ENCODE data around the gene GNRH2.
"Not testable (repeated sequence)": the region's sequence is repeated elsewhere in the genome, so short reads cannot be mapped to it uniquely, and the experiment has no call there.

GNRH2 gene

DNA sequence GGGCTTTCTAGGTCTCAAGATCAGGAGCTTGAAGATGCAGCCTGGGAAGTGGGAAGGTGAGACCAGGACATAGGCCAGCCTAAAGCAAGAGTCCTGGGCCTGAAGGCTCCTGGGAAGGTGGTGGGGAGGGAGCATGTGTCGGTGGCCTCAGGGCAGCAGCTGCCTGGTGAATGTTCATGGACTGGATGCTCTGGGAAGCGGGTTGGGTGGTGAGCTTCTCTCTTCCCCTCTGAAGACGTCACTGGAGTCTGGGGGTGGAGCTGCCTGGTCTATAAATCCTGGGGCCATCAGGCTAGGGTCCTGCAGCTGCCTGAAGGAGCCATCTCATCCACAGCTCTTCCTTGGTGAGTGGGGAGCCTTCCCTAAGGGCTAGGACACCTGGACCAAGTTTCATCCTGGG is at the start of gene GNRH2:
GNRH2 (plus strand) TSS at position 301 of the 400 bp plus-strand sequence. CDS start 793 bp downstream, outside the sequence.
- DNase-seq, result no peak

DNA sequence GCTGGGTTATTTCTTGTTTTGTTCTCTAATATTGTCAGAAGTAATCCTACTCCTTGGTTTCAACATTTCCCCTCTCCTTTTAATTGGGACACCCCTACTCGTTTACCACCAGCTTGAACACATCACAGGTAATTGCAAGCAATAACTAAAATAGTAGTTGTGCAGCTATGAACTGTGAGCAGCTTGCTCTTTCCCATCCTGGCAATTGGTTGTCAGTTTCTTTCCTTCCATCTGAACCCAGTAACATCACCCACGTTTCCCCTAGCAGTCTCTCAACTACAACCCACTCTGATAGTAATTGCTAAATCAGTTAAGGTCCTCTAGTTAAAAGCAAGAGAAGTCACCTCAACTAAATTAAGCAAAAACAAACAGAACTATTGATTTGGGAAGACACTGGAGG is 47.6 kb upstream of the GNRH2 start:
- no peak for DNase-seq

GRCh38 chr20:2998728-2999127 is 44.7 kb upstream of the GNRH2 start:
- no peak for DNase-seq

GRCh38 chr20:3000852-3001523 is 42.4 kb upstream of the GNRH2 start:
- DNase-seq, result peak; percentile 65

GRCh38 chr20:3003416-3003815 is 40.0 kb upstream of the GNRH2 start:
- no peak for DNase-seq

DNA sequence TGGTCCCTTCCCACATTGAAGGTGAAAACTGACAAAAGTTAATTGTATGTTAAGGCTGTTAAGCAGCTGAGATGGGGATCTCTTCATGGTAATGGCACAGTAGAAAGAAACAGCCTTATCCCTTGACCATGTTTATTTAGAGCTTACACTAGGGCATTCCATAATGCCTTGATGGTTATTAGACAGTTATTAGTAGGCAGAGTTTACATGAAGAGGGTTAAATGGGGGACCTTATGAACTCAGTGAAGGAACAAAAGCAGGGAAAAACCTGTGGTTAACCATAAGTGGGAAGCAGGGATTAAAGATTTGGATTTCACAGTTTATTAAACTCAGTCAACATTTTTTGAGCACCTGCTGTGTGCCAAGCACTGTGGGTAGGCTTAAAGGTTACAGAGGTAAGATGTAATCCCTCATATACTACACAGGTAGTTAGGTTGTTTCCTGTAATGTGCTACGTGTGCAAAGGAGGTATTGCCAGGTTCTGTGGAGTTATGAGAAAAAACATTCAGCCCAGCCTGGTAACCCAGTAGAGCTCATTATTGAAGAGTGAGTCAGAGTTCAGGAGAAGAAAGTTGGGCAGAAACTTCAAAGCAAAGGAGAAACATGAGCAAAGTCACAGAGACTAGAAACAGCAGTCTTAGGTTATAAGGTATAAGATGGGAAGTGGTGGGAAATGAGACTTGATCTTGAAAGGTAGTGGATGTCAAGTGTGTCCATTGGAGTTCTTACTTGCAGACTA is 32.3 kb upstream of the GNRH2 start:
- DNase-seq, result no peak

GRCh38 chr20:3011752-3012151 is 31.7 kb upstream of the GNRH2 start:
- no peak for DNase-seq

DNA sequence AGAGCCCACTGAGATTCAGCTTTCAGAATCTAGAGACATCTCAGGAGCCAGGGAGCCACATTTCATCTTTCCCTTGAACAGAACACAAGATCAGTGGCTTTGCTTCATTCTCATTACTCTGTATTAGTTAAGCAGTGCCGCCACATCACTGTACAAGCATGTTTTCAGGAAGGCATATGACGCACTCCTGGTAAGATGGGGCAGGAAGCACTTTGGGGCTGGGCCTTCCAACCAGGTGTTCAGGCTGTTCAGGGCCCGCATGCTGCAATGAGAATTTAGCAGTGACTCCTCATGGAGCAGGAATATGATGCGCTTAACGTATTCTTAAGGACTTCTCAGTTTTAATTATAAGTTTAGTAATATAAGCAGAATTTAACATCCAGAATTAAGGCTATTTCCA is 29.7 kb upstream of the GNRH2 start:
- DNase-seq, result no peak

DNA sequence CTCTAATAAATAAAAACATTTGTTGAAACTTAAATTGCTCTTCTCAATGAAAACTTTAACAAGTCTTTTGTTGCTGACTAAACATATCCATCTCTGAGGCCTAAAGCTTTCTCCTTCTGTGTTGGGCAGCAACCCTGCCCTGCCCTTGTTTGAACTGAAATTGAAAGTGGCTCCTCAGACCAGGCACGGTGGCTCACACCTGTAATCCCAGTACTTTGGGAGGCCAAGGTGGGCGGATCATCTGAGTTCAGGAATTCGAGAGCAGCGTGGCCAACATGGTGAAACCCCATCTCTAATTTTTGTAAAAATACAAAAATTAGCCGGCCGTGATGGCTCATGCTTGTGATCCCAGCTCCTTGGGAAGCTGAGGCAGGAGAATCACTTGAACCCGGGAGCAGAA is 29.2 kb upstream of the GNRH2 start:
- no peak for DNase-seq

GRCh38 chr20:3014662-3015061 is 28.8 kb upstream of the GNRH2 start:
- no peak for DNase-seq

DNA sequence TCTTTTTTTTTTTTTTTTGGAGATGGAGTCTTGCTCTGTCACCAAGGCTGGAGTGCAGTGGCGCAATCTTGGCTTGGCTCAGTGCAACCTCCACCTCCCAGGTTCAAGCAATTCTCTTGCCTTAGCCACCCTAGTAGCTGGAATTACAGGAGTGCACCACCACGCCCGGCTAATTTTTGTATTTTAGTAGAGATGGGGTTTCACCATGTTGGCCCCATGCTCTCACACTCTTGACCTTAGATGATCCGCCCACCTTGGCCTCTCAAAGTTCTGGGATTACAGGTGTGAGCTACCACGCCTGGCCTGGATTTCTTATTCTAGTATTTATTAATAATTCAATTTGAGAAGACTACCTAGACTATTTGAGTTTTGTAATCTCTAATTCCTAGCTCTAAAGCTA is 28.1 kb upstream of the GNRH2 start:
- DNase-seq, result not testable (repeated sequence)

- DNase-seq, result no peak
These were observed 22.1 kb upstream of the GNRH2 start for GRCh38 chr20:3021327-3021726.

GRCh38 chr20:3021777-3022176 is 21.6 kb upstream of the GNRH2 start:
- no peak for DNase-seq

- not testable (repeated sequence) for DNase-seq
These were observed 20.6 kb upstream of the GNRH2 start for GRCh38 chr20:3022559-3023490.

DNA sequence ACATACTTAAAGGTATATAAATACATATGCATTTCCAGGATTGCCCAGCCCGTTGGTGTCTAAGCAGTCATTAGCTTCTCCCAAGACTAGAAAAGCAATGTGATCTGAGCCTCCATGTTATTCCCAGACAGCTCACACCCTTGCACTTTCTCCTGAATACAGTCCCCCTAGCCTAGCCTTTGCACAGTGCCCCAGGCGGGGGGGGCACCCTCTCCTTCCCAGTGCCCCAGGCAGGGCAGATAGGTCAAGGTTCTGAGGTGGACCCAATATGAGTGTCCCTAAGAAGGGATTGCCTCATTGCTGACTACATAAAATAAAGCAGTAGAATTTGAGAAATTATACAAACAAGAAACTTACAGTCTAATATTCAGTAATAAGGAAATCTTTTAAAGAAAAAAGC is 15.4 kb upstream of the GNRH2 start:
- no peak for DNase-seq

DNA sequence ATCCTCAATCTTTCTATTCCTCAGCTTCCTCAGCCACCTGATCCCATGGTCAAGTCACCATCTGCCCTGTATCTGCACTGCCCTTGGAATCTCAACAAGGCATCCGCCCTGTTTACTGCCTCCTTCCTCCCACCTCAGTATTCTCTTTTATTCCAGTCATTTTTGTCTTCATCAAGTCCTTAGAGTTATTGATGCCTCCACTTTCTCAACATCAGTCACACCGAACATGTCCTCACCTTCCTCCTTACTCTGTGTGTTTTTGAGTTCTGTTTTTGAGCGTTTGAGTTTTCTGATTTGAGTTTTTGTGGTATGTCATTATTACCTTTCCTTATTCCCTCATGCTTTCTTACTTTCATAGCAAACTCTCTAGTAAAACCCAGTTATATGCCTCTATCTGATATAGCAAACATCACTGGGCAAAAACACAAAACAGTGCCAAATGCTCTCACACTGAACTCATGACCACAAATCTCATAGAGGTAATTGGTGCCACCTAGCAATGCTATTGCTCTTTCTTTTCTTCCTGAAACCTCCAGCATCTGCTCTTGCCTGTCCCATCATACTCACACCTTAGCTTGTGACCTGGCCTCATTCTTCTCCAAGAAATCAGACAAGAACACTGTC is 11.8 kb upstream of the GNRH2 start:
- DNase-seq, result no peak

DNA sequence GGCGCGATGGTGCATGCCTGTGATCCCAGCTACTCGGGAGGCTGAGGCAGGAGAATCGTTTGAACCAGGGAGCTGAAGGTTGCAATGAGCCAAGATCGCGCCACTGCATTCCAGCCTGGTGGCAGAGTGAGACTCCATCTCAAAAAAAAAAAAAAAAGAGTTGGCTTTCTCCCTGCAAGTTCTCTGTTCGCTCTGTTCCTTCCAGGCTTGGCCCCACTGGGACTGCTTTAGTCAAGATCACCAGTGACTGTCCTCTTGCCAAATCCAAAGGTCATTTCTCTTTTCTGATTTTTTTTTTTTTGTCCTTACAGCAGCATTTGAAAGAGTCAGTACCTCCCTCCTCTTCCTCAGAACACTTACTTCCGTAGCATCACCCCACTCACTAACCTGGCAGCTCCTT is 10.8 kb upstream of the GNRH2 start:
- no peak for DNase-seq

GRCh38 chr20:3037654-3038053 is 5.8 kb upstream of the GNRH2 start:
- DNase-seq, result no peak

GRCh38 chr20:3038454-3038853 is 5.0 kb upstream of the GNRH2 start:
- no peak for DNase-seq

DNA sequence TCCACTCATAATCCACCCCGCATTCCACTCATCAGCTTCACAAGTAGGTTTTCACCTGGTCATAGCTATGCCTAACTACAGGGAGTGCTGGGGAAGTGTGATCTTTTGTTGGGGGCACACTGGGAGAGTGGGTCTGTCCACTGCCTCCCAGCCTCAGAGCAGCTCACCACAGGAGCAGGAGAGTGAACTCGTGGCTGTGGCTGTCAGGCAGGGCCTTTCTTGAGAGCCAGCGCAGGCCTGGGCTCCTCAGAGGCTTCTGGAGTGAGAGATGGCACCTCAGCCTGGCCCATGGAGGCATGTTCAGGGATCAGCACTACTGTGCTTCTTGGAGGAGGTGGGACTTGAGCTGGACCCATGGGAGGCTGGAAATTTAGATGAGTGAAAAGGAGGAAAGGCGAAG is 4.0 kb upstream of the GNRH2 start:
- DNase-seq, result no peak

DNA sequence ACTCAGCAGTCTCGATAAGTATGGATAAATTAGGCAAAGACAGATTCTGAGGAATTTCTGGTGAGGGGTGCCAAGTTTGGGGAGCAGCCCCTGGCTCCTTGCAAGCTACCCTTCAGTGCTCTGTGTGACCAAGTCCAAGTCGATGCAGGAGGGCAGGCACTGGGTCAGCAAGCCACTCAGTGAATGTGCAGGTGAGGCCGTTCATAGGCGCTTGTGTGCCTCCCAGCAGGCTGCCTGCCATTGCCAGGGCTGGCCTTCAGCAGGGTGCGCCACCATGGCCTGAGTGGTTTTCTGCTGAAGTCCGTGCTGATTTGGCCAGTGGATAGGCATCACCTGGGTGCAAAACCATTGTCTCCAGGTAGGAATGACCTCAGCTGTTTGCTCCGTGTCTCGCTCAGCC is 3.3 kb upstream of the GNRH2 start:
- DNase-seq, result no peak

- no peak for DNase-seq
These were observed 1.5 kb upstream of the GNRH2 start for GRCh38 chr20:3041854-3042409.

DNA sequence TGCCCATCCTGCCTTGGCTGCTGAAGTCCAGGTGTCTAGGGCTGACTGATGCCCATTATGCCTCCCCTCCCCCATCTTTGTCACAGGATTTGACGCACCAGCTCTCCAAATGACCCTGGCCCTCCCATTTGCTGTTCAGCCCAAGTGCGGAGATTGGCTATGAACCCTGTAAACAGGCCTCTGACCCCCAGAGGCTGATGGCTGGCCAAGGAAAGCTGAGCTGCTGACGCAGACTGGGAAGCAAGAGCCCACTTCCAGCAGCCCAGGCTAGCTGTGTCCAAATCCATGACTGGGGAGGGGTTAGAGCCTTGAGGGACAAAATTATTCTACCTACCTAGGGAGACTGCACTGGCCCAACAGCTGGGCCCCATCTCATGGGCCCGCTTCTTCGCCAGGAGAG is 797 bp upstream of the GNRH2 start:
- DNase-seq, result no peak
